ENCODE data around the gene CD83.

CD83 gene

GRCh38 chr6:14107711-14108494, 9.7 kb upstream of the CD83 start:
- Histone ChIP-seq H3K79me2 (ENCODE audit: control insufficient read depth, low read length) (no peaks in the 10 kb centered on the region), H3K9me2 (replicated peaks; ENCODE audit: control insufficient read depth, low read length) (no peaks in the 10 kb centered on the region), H3K27ac (ENCODE audit: low read depth, low read length) (peak overlapping the region; percentile 88), H3F3A (ENCODE audit: control insufficient read depth, insufficient read depth) (peaks cover 25% of the 10 kb centered on the region), H3K4me2 (ENCODE audit: low read length) (peak overlapping the region; percentile 89), H3K4me1 (ENCODE audit: control insufficient read depth, low read length) (peaks cover 62% of the 10 kb centered on the region), H3K36me3 (ENCODE audit: control insufficient read depth, low read length) (peaks cover 10% of the 10 kb centered on the region), H3K9me3 (ENCODE audit: control insufficient read depth, insufficient read depth, low read length) (peaks cover 12% of the 10 kb centered on the region), H4K20me1 (ENCODE audit: control insufficient read depth, insufficient read depth, low read depth, low read length) (no peaks in the 10 kb centered on the region), H3K27me3 (ENCODE audit: control insufficient read depth, low read length) (no peaks in the 10 kb centered on the region), H3K4me3 (ENCODE audit: low read length) (peak overlapping the region; percentile 65)
- TF ChIP-seq CTCF (IDR thresholded peaks at IDR 0.05; ENCODE audit: low read depth, low read length, poor library complexity, severe bottlenecking) = no peak
- no peak for TF ChIP-seq EZH2phosphoT487 (IDR thresholded peaks at IDR 0.05; ENCODE audit: borderline replicate concordance, low read length)

DNA sequence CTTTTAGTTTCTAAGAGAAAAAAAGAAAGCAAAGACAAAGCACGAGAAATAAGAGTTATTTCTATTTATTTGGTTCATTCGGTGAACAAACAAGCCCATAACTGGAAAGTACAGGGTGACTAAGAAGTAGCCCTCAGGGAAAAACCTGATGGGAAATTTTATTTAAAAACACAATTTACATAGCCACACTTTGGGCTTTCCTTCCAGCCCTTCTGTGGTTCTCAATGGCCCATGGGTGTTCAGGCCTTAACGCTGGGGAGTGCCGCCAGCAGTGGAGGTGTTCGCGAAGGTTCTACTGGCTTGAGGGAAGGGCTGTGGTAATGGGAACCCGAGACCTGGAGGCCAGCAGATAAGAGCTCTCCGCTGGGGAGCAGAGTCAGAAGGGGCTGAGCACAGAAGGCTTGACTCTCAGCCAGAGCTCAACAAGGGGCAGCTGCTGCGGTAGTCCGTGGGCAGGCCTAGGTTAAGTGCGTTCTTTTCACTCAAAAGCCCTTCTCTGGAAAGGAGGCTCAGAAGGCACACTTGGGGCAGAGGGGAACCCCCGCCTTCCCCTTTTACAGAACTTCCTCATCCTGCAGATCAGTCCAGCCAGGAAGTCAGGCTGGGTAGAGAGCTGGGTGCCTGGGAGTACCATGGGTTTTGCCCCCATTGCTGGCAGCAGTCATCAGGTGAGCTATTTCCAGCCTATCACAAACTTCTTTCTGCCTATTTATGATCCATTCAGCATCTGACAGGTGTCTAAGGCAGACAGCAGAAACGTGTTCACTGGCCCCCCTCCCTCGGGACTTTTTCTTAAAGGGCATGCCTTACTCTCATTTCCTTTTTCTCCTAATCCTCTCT, 8.8 kb upstream of the CD83 start:
- Histone ChIP-seq H3K27me3 (ENCODE audit: control insufficient read depth, low read length) (no peaks in the 10 kb centered on the region), H3K4me1 (ENCODE audit: control insufficient read depth, low read length) (peaks cover 59% of the 10 kb centered on the region), H3K4me3 (ENCODE audit: low read length) (peak overlapping the region; percentile 65), H3K9me3 (ENCODE audit: control insufficient read depth, insufficient read depth, low read length) (peaks cover 12% of the 10 kb centered on the region), H4K20me1 (ENCODE audit: control insufficient read depth, insufficient read depth, low read depth, low read length) (no peaks in the 10 kb centered on the region), H3F3A (ENCODE audit: control insufficient read depth, insufficient read depth) (peaks cover 25% of the 10 kb centered on the region), H3K36me3 (ENCODE audit: control insufficient read depth, low read length) (peaks cover 10% of the 10 kb centered on the region), H3K27ac (ENCODE audit: low read depth, low read length) (peak overlapping the region; percentile 88), H3K79me2 (ENCODE audit: control insufficient read depth, low read length) (no peaks in the 10 kb centered on the region), H3K4me2 (ENCODE audit: low read length) (peak overlapping the region; percentile 89), H3K9me2 (replicated peaks; ENCODE audit: control insufficient read depth, low read length) (no peaks in the 10 kb centered on the region)
- no peak for TF ChIP-seq EZH2phosphoT487 (IDR thresholded peaks at IDR 0.05; ENCODE audit: borderline replicate concordance, low read length)
- no peak for TF ChIP-seq CTCF (IDR thresholded peaks at IDR 0.05; ENCODE audit: low read depth, low read length, poor library complexity, severe bottlenecking)

DNA sequence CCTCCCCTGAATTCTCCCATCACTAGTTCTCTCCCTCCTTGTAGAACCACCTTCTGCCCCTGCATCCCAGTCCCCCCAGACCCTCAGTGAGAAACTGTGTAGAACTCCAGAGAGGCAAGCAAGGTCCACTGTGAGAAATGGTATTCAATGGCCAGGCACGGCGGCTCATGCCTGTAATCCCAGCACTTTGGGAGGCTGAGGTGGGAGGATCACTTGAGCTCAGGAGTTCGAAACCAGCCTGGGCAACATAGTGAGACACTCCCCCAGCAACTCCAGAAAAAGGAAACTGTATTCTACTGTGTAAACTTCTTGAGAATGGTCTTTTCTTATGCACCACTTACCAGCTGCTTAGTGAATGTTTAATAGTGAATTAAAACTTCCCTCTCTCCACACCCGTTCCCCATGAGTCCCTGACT, 8.2 kb upstream of the CD83 start:
- Histone ChIP-seq H3K36me3 (ENCODE audit: control insufficient read depth, low read length) (peaks cover 10% of the 10 kb centered on the region), H3K79me2 (ENCODE audit: control insufficient read depth, low read length) (no peaks in the 10 kb centered on the region), H3F3A (ENCODE audit: control insufficient read depth, insufficient read depth) (peaks cover 30% of the 10 kb centered on the region), H3K4me1 (ENCODE audit: control insufficient read depth, low read length) (peaks cover 52% of the 10 kb centered on the region), H3K9me2 (replicated peaks; ENCODE audit: control insufficient read depth, low read length) (no peaks in the 10 kb centered on the region), H3K27me3 (ENCODE audit: control insufficient read depth, low read length) (no peaks in the 10 kb centered on the region), H3K27ac (ENCODE audit: low read depth, low read length) (peak overlapping the region; percentile 88), H3K9me3 (ENCODE audit: control insufficient read depth, insufficient read depth, low read length) (peaks cover 12% of the 10 kb centered on the region), H4K20me1 (ENCODE audit: control insufficient read depth, insufficient read depth, low read depth, low read length) (no peaks in the 10 kb centered on the region), H3K4me2 (ENCODE audit: low read length) (peak overlapping the region; percentile 89), H3K4me3 (ENCODE audit: low read length) (peak overlapping the region; percentile 65)
- TF ChIP-seq CTCF (IDR thresholded peaks at IDR 0.05; ENCODE audit: low read depth, low read length, poor library complexity, severe bottlenecking) (no peak), EZH2phosphoT487 (IDR thresholded peaks at IDR 0.05; ENCODE audit: borderline replicate concordance, low read length) (no peak)

All from DOHH2 (cell line).